HepG2 (cell line): ENCODE results near the gene HSP90AB1. TPM values are rescaled to one million over a fixed set of nuclear protein-coding genes. Genes with fewer than 3 reads are reported as not detected.
A peak's percentile ranks its signal among the peaks of the same experiment; 100 is the strongest.

Experiments used
- DRAP1 ChIP-seq: IDR thresholded peaks from 2 replicates; pipeline ENCODE4 v1.6.1; 2016; ENCODE audit warnings: missing genetic modification reagents, missing compliant biosample characterization
- FOXM1 ChIP-seq: sonication (generic); formaldehyde crosslinking; IDR thresholded peaks from 2 replicates; pipeline ENCODE4 v1.5.0; 2020; ENCODE audit warnings: missing genetic modification reagents
- GATA4 ChIP-seq: sonication (generic); IDR thresholded peaks from 2 replicates; pipeline ENCODE4 v1.6.1; 2016; ENCODE audit warnings: antibody characterized with exemption, low read depth, borderline replicate concordance
- PREB ChIP-seq: sonication (generic); formaldehyde crosslinking; IDR thresholded peaks from 2 replicates; pipeline ENCODE4 v1.4.0; 2020; ENCODE audit warnings: missing genetic modification reagents
- RBM39 ChIP-seq: fragments of 200-400 bp; formaldehyde crosslinking; IDR thresholded peaks from one replicate; pipeline ENCODE4 v1.6.1; 2018; ENCODE audit warnings: antibody characterized with exemption, mild to moderate bottlenecking, low read depth, low read length; ENCODE audit not compliant: poor library complexity, severe bottlenecking
- RELA ChIP-seq: sonication (generic); formaldehyde crosslinking; IDR thresholded peaks from 2 replicates; pipeline ENCODE4 v1.4.0; 2020; ENCODE audit warnings: missing genetic modification reagents
- SALL1 ChIP-seq: sonication (generic); formaldehyde crosslinking; IDR thresholded peaks from 2 replicates; pipeline ENCODE4 v1.8.0; 2022; ENCODE audit warnings: mild to moderate bottlenecking, missing genetic modification reagents
- SNAPC4 ChIP-seq: sonication (generic); formaldehyde crosslinking; IDR thresholded peaks from 2 replicates; pipeline ENCODE4 v1.4.0; 2020; ENCODE audit warnings: mild to moderate bottlenecking, missing genetic modification reagents
- SP2 ChIP-seq: sonication (generic); formaldehyde crosslinking; IDR thresholded peaks from 2 replicates; pipeline ENCODE4 v1.5.1; 2020; ENCODE audit warnings: mild to moderate bottlenecking, missing genetic modification reagents
- STAG1 ChIP-seq: sonication (generic); formaldehyde crosslinking; IDR thresholded peaks from 2 replicates; pipeline ENCODE4 v1.4.0; 2020; ENCODE audit warnings: missing genetic modification reagents
- ZC3H13 ChIP-seq: sonication (generic); formaldehyde crosslinking; IDR thresholded peaks from 2 replicates; pipeline ENCODE4 v1.8.1; 2023; ENCODE audit warnings: mild to moderate bottlenecking, missing genetic modification reagents, moderate library complexity
- ZHX2 ChIP-seq, 2 experiments: sonication (generic) in 1 of 2; formaldehyde crosslinking in 1 of 2; IDR thresholded peaks; 2 replicates each; pipeline versions ENCODE4 v1.6.1 to v1.9.0; 2014 to 2022; ENCODE audit warnings: antibody characterized with exemption in 1 of 2, borderline replicate concordance in 1 of 2, inconsistent platforms in 1 of 2, low read depth in 1 of 2, missing genetic modification reagents in 1 of 2
- ZNF101 ChIP-seq: sonication (generic); formaldehyde crosslinking; IDR thresholded peaks from 2 replicates; pipeline ENCODE4 v1.4.0; 2020; ENCODE audit warnings: mild to moderate bottlenecking, low read depth, missing genetic modification reagents, borderline replicate concordance
- ZNF224 ChIP-seq: sonication (generic); formaldehyde crosslinking; IDR thresholded peaks from 2 replicates; pipeline ENCODE4 v1.5.0; 2020; ENCODE audit warnings: mild to moderate bottlenecking, missing genetic modification reagents
- ZNF644 ChIP-seq: IDR thresholded peaks from 2 replicates; pipeline ENCODE4 v1.6.1; 2016; ENCODE audit warnings: low read depth
- ZNF772 ChIP-seq: sonication (generic); formaldehyde crosslinking; IDR thresholded peaks from 2 replicates; pipeline ENCODE4 v1.5.0; 2020; ENCODE audit warnings: mild to moderate bottlenecking, missing genetic modification reagents
- polyA plus RNA-seq, 8 experiments: library from polyadenylated mRNA; depleted of rRNA in 3 of 8; stranded (reverse) in 7 of 8; unstranded in 1 of 8; fragments of >200 nt; fragmentation: Illumina TruSeq in 4 of 8; extraction: Trizol in 4 of 8; gene quantifications; 2 replicates each; pipeline versions ENCODE4 v1.2.1 to v1.2.3, GENCODE V29; 2011 to 2016; ENCODE audit warnings: low read depth in 4 of 8, missing spikeins in 1 of 8, mixed read lengths in 1 of 8; ENCODE audit not compliant: insufficient read depth in 1 of 8
- total RNA-seq, 5 experiments: library from RNA; depleted of rRNA; stranded (reverse); fragments of >200 nt; fragmentation: Illumina TruSeq; extraction: Trizol; gene quantifications; 2 replicates each; pipeline ENCODE4 v1.2.3, GENCODE V29; 2016; ENCODE audit warnings: low read depth in 1 of 5

Gene HSP90AB1
- total and polyA plus RNA-seq, 2 of the 13 experiments (the other 11 are each of a cell fraction or from before 2014, with no cell fraction given), result 1,325 to 1,472 TPM

- TF ChIP-seq ZHX2 (IDR thresholded peaks at IDR 0.05; ENCODE audit: low read depth), result peak; percentile 83
- TF ChIP-seq ZHX2 (CRISPR knock-in tag; IDR thresholded peaks at IDR 0.05; ENCODE audit: borderline replicate concordance), result 0 out of 2 replicates have a peak, but pooled peaks have one; percentile 52
- TF ChIP-seq RBM39, result no peak
- no peak for TF ChIP-seq ZC3H13 (CRISPR knock-in tag)
- TF ChIP-seq STAG1 (CRISPR knock-in tag), result 0 out of 2 replicates have a peak, but pooled peaks have one; percentile 7
- TF ChIP-seq SALL1 (CRISPR knock-in tag), result peak; percentile 70
- 0 out of 2 replicates have a peak, but pooled peaks have one; percentile 71 for TF ChIP-seq ZNF101 (CRISPR knock-in tag)
- TF ChIP-seq DRAP1, result peak; percentile 100
- peak; percentile 66; the same call in 1 of the 2 replicates for TF ChIP-seq ZNF772 (CRISPR knock-in tag)
- no peak for TF ChIP-seq PREB (CRISPR knock-in tag)
- TF ChIP-seq ZNF644 (CRISPR knock-in tag), result no peak
- no peak for TF ChIP-seq RELA (CRISPR knock-in tag)
- peak; percentile 43; the same call in 1 of the 2 replicates for TF ChIP-seq SP2 (CRISPR knock-in tag)
- peak; percentile 92 for TF ChIP-seq GATA4
- 0 out of 2 replicates have a peak, but pooled peaks have one; percentile 53 for TF ChIP-seq FOXM1 (CRISPR knock-in tag)
- TF ChIP-seq SNAPC4 (CRISPR knock-in tag), result no peak
- TF ChIP-seq ZNF224 (CRISPR knock-in tag), result no peak; the same call in 1 of the 2 replicates
Measured at GRCh38 chr6:44246663-44247337, at the start of gene HSP90AB1 (continued).
